ENCODE measurements around the gene CPNE1.

DNA sequence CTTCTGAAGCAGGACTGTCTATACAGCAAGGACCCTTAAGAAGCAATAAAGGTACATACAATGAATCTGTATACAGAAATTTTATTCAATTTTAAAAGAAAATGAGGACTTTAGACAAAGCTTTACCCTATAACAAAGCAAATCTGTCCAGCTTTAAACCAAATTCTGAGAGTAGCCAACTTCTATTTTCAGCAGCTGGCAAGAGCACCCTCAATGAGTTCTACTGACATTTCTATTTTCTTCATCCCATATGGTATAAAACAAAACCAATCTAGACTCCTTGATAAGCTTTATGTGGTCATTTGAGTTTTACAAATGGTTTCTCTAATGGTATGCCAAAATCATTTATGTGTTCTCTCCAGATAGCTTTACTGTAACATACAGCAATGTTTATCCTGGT, 12.7 kb downstream of the CPNE1 start:
- TF ChIP-seq POLR2AphosphoS5 (IDR thresholded peaks at IDR 0.05) (no peak), POLR2A (IDR thresholded peaks at IDR 0.05) (no peak)
- TF ChIP-seq, protein P1, sequence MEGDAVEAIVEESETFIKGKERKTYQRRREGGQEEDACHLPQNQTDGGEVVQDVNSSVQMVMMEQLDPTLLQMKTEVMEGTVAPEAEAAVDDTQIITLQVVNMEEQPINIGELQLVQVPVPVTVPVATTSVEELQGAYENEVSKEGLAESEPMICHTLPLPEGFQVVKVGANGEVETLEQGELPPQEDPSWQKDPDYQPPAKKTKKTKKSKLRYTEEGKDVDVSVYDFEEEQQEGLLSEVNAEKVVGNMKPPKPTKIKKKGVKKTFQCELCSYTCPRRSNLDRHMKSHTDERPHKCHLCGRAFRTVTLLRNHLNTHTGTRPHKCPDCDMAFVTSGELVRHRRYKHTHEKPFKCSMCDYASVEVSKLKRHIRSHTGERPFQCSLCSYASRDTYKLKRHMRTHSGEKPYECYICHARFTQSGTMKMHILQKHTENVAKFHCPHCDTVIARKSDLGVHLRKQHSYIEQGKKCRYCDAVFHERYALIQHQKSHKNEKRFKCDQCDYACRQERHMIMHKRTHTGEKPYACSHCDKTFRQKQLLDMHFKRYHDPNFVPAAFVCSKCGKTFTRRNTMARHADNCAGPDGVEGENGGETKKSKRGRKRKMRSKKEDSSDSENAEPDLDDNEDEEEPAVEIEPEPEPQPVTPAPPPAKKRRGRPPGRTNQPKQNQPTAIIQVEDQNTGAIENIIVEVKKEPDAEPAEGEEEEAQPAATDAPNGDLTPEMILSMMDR (IDR thresholded peaks at IDR 0.05) = no peak
